Colonic mucosa (tissue), 4 donors: ENCODE measurements around the gene ST8SIA6. TPM values are rescaled to one million over a fixed set of nuclear protein-coding genes. Genes with fewer than 3 reads are reported as not detected.

ENCODE experiments used
- DNase-seq: peaks from one replicate; pipeline ENCODE4 v3.0.0-alpha.2; 2020
- H3K27ac ChIP-seq: fragments of 200-600 bp; one replicate; pipeline ENCODE4 v1.8.0; 2021
- H3K27me3 ChIP-seq: fragments of 200-600 bp; one replicate; pipeline ENCODE4 v1.8.0; 2021
- H3K36me3 ChIP-seq: fragments of 200-600 bp; one replicate; pipeline ENCODE4 v1.8.0; 2021
- H3K4me1 ChIP-seq: fragments of 200-600 bp; one replicate; pipeline ENCODE4 v1.8.0; 2021; ENCODE audit warnings: mild to moderate bottlenecking
- H3K4me3 ChIP-seq: fragments of 200-600 bp; one replicate; pipeline ENCODE4 v1.8.0; 2021
- H3K9ac ChIP-seq, 2 donors: one replicate each; pipeline ENCODE4 v1.7.0; 2013; ENCODE audit warnings: control low read depth in 2 of 2, low read depth in 2 of 2, low read length in 2 of 2
- H3K9me3 ChIP-seq: fragments of 200-600 bp; one replicate; pipeline ENCODE4 v1.8.0; 2021
- intact Hi-C: fragments of 100-400 bp; cut with DNase I; formaldehyde crosslinking; loops from one replicate; pipeline ENCODE4 v1.14.1; 2022
- total RNA-seq, 2 donors: library from RNA; stranded (reverse); fragmentation: NEBNext Ultra II Directional in 1 of 2; extraction: Animal tissue kit (Norgen Biotek cat#: 25700) in 1 of 2; gene quantifications; one replicate each; pipeline ENCODE4 v1.2.1, GENCODE V29; 2021
- TF ChIP-seq, protein P1 (sequence below): fragments of 200-600 bp; IDR thresholded peaks from one replicate; pipeline ENCODE4 v1.8.0; 2022; ENCODE audit warnings: antibody characterized with exemption, mild to moderate bottlenecking
- donor health status: healthy.
- donor health status: DM: no; HTN: no; CAD: no.
- donor health status: DM: no; HTN: no; CAD: no.

Gene ST8SIA6
- total RNA-seq, 2 donors from 2014 or later: 0.94 to 3.5 TPM

DNA sequence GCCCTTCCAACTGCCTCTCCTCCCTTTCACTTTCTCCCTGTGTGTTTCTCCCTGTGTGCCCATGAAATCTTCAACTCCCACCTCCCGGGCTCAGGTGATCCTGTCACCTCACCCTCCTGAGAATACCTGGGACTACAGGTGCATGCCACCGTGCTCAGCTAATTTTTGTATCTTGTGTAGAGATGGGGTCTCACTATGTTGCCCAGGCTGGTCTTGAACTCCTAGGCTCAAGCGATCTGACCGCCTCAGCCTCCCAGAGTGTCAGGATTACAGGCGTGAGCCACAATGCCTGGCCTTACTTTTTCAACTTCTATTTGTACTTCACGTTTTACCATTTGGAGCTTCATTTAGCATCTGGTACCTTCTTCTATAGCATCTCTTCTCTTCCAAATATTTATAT, 24.9 kb downstream of the ST8SIA6 start:
- Histone ChIP-seq H3K4me3 (no peak overlapping the region), H3K27me3 (no peaks in the 10 kb centered on the region), H3K4me1 (no peaks in the 10 kb centered on the region), H3K9ac (no peak overlapping the region), H3K9me3 (no peaks in the 10 kb centered on the region), H3K27ac (no peak overlapping the region), H3K36me3 (no peaks in the 10 kb centered on the region)
- intact Hi-C loops: no loop called here
- DNase-seq: no peak
- TF ChIP-seq, protein P1, sequence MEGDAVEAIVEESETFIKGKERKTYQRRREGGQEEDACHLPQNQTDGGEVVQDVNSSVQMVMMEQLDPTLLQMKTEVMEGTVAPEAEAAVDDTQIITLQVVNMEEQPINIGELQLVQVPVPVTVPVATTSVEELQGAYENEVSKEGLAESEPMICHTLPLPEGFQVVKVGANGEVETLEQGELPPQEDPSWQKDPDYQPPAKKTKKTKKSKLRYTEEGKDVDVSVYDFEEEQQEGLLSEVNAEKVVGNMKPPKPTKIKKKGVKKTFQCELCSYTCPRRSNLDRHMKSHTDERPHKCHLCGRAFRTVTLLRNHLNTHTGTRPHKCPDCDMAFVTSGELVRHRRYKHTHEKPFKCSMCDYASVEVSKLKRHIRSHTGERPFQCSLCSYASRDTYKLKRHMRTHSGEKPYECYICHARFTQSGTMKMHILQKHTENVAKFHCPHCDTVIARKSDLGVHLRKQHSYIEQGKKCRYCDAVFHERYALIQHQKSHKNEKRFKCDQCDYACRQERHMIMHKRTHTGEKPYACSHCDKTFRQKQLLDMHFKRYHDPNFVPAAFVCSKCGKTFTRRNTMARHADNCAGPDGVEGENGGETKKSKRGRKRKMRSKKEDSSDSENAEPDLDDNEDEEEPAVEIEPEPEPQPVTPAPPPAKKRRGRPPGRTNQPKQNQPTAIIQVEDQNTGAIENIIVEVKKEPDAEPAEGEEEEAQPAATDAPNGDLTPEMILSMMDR: no peak

DNA sequence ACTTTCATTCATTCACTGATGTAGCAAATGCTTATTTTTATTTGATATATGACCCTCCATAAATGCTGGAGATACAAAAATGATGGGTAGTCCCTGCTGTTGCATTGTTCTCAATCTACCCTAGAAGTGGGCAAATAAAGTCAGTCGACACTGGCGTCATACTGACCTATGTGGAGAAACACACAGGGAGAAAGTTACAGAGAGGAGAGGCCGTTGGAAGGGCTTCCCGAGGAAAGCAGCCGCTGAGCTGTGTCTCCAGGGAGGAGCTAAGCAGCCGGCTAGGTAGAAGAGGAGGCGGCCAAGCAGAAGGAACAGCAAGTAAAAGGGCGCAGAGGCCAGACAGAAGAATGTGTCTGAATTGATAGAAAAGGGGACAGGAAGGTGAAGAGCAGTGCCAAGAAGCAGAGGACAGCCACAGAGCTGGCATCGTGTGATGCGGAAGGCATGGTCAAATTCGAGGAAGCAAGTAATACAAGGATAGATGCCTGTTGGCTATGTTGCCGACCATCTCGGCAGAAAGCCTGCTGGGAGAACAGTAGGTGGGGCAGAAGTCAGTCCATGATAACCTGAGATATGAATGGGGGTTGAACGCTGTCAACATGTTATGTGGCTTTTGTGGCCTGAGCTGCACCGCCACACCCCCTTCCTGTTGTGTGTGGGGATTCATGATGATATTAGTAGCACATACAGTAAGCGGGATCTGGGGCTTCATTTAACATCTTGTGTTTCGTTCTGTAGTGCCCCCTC, 25.9 kb downstream of the ST8SIA6 start:
- TF ChIP-seq, protein P1: no peak
- Histone ChIP-seq H3K27me3 (no peaks in the 10 kb centered on the region), H3K4me1 (no peaks in the 10 kb centered on the region), H3K4me3 (no peak overlapping the region), H3K27ac (no peak overlapping the region), H3K9ac (no peak overlapping the region), H3K36me3 (no peaks in the 10 kb centered on the region), H3K9me3 (no peaks in the 10 kb centered on the region)
- intact Hi-C loops: no loop called here
- no peak for DNase-seq

DNA sequence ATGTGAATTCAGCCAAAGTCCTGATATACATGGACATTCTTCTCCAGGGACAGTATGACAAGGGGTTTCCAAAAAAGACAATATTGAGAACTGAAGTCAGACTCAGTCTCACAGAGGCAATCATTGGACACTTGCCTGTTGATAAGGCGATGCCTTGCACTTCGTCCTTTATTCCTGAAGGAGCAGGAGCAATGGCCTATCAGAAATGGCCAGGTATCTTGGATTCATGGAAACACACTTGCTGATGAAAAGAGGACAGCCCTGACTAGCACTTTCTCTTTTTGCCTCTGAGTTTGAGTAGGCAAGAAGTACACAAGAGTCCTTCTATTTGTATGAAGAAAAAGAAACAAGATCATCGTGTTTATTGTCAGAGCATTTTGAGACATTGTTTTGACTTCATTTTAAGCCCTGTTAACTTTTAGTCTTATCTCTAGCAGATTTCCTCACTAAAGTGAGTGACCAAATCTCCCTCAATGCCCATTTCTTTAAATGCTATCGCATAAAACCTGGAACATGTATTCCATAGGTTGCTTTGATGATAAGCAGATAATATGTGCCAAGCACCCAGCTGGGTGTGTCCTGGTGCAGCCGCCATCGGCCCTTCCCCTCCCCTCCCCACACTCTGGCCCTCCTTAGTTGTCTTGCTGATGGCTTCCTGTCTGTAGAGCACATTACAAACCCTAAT, 26.6 kb downstream of the ST8SIA6 start:
- no peak overlapping the region for H3K4me3 ChIP-seq
- no peaks in the 10 kb centered on the region for H3K27me3 ChIP-seq
- no peak overlapping the region for H3K9ac ChIP-seq
- H3K9me3 ChIP-seq: no peaks in the 10 kb centered on the region
- no peak for DNase-seq
- TF ChIP-seq, protein P1: no peak
- no peaks in the 10 kb centered on the region for H3K4me1 ChIP-seq
- no peak overlapping the region for H3K27ac ChIP-seq
- H3K36me3 ChIP-seq: no peaks in the 10 kb centered on the region
- intact Hi-C loops: no loop called here

DNA sequence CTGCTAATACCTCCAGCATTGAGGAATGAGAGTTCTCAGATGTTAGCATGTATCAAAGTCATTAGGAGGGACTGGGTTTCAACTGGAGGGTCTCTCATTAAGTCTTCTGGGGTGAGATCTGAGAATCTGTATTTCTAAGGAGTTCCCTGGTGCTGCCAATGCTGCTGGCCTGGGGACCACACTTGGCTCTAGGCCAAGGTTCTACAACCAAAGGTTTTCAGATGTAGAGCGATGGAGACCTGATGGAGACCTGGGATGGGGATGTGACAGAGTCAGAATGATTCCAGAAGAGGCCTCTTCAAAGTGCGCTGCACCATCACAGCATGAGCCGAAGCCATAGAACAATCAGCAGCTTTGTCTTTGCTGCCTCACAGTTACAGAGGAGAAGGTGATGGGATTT, 27.2 kb downstream of the ST8SIA6 start:
- H3K9me3 ChIP-seq: no peaks in the 10 kb centered on the region
- no peak overlapping the region for H3K27ac ChIP-seq
- H3K27me3 ChIP-seq: no peaks in the 10 kb centered on the region
- H3K9ac ChIP-seq: no peak overlapping the region
- TF ChIP-seq, protein P1: no peak
- intact Hi-C loops: no loop called here
- no peak overlapping the region for H3K4me3 ChIP-seq
- H3K4me1 ChIP-seq: no peaks in the 10 kb centered on the region
- H3K36me3 ChIP-seq: no peaks in the 10 kb centered on the region
- DNase-seq: no peak

DNA sequence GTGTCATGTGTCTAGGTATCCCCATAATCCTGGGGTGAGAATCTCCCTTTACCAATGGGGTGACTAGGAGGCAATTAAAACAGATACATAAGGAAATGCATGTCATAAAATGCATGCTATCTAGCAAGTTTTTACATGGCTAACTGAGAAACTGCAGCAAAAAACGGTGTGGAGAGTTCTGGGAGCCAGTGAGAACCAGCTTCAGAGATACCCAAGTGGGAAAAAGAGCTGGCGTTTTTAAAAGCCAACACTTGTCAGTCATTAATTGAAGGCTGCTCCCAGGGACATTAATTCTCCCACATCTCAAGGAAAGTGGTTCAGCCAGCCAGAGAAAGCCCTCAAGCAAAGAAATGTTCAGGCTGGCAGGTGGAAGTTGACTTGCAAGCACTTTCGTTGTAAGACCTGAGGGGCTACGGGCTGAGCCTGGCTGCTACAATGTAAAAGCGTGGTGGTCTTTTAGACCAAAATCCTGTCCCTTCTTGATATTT, 28.1 kb downstream of the ST8SIA6 start:
- intact Hi-C loops: no loop called here

More for the DNA sequence above, 28.1 kb downstream of the ST8SIA6 start:
- no peak for DNase-seq
- no peak overlapping the region for H3K27ac ChIP-seq
- no peaks in the 10 kb centered on the region for H3K27me3 ChIP-seq
- TF ChIP-seq, protein P1: no peak
- no peaks in the 10 kb centered on the region for H3K9me3 ChIP-seq
- H3K9ac ChIP-seq: no peak overlapping the region
- H3K36me3 ChIP-seq: no peaks in the 10 kb centered on the region
- no peak overlapping the region for H3K4me3 ChIP-seq
- H3K4me1 ChIP-seq: no peaks in the 10 kb centered on the region
